Fibroblast of lung (primary cell): Measurements from ENCODE around the gene SUN3. TPM values are rescaled to one million over a fixed set of nuclear protein-coding genes. Genes with fewer than 3 reads are reported as not detected.

ENCODE experiments used
- DNase-seq, 2 donors: peaks; one replicate each; pipeline versions ENCODE4 v3.0.0 to v3.0.0-alpha.2; 2010; ENCODE audit warnings: low read depth in 2 of 2
- H2AFZ ChIP-seq: 2 replicates; pipeline ENCODE4 v1.5.1; 2012; ENCODE audit warnings: low read length, control low read depth, inconsistent platforms
- H3K27ac ChIP-seq: 2 replicates; pipeline ENCODE4 v1.5.1; 2011; ENCODE audit warnings: low read length, control low read depth; ENCODE audit not compliant: insufficient read depth
- H3K27me3 ChIP-seq: 2 replicates; pipeline ENCODE4 v1.5.1; 2011; ENCODE audit warnings: mild to moderate bottlenecking, low read length; ENCODE audit not compliant: control insufficient read depth, insufficient read depth
- H3K36me3 ChIP-seq: 2 replicates; pipeline ENCODE4 v1.5.1; 2011; ENCODE audit warnings: low read length; ENCODE audit not compliant: control insufficient read depth, insufficient read depth
- H3K4me1 ChIP-seq: 2 replicates; pipeline ENCODE4 v1.5.1; 2011; ENCODE audit warnings: low read length; ENCODE audit not compliant: control insufficient read depth, insufficient read depth; ENCODE audit errors: extremely low read depth
- H3K4me2 ChIP-seq: 2 replicates; pipeline ENCODE4 v1.5.1; 2011; ENCODE audit warnings: low read length, control low read depth; ENCODE audit not compliant: insufficient read depth; ENCODE audit errors: extremely low read depth
- H3K4me3 ChIP-seq, 4 experiments: fragments of 200-600 bp in 1 of 4; sonication (generic) in 1 of 4; replicated peaks in 1 of 4; 2 replicates each; pipeline ENCODE4 v1.5.1; 2011 to 2016; ENCODE audit warnings: low read length in 4 of 4, low read depth in 3 of 4, mild to moderate bottlenecking in 3 of 4, control low read depth in 2 of 4, inconsistent platforms in 1 of 4, mixed read lengths in 1 of 4; ENCODE audit not compliant: insufficient read depth in 1 of 4; ENCODE audit errors: control extremely low read depth in 1 of 4
- H3K79me2 ChIP-seq: 2 replicates; pipeline ENCODE4 v1.5.1; 2012; ENCODE audit warnings: mild to moderate bottlenecking, low read length, inconsistent platforms; ENCODE audit not compliant: control insufficient read depth, insufficient read depth
- H3K9ac ChIP-seq: 2 replicates; pipeline ENCODE4 v1.5.1; 2011; ENCODE audit warnings: mild to moderate bottlenecking, low read length, control low read depth; ENCODE audit not compliant: insufficient read depth
- H3K9me3 ChIP-seq: 2 replicates; pipeline ENCODE4 v1.5.1; 2012; ENCODE audit warnings: low read depth, low read length; ENCODE audit not compliant: control insufficient read depth, insufficient read depth
- H4K20me1 ChIP-seq: 2 replicates; pipeline ENCODE4 v1.5.1; 2011; ENCODE audit warnings: low read length; ENCODE audit not compliant: control insufficient read depth, insufficient read depth; ENCODE audit errors: extremely low read depth
- CTCF ChIP-seq, 2 donors: IDR thresholded peaks in 1 of 2; conservative IDR thresholded peaks in 1 of 2; 1 replicate in 1 of 2; 2 replicates in 1 of 2; pipeline ENCODE4 v1.5.1; 2011 to 2012; ENCODE audit warnings: low read length in 2 of 2, control low read depth in 1 of 2, inconsistent platforms in 1 of 2, low read depth in 1 of 2, mild to moderate bottlenecking in 1 of 2
- EZH2 ChIP-seq: IDR thresholded peaks from 2 replicates; pipeline ENCODE4 v1.5.1; 2012; ENCODE audit warnings: low read length, control low read depth, mild to moderate bottlenecking; ENCODE audit errors: missing control alignments
- polyA plus RNA-seq, 2 donors: library from polyadenylated mRNA; depleted of rRNA in 1 of 2; stranded (reverse) in 1 of 2; unstranded in 1 of 2; fragments of >200 nt; gene quantifications; 2 replicates each; pipeline ENCODE4 v1.2.1, GENCODE V29; 2011 to 2012; ENCODE audit warnings: missing spikeins in 1 of 2
- total RNA-seq: library from RNA; depleted of rRNA; stranded (reverse); fragments of >200 nt; gene quantifications from 2 replicates; pipeline ENCODE4 v1.2.1, GENCODE V29; 2014

Gene SUN3
- total and polyA plus RNA-seq, 2 donors (not counting 1 experiment from before 2014, with no cell fraction given): not detected

GRCh38 chr7:47967708-47968107 lies 61.2 kb downstream of the SUN3 start:
- DNase-seq: no peak
- Histone ChIP-seq H3K27me3 (no peaks in the 10 kb centered on the region), H2AFZ (no peak overlapping the region), H3K4me3 (no peak overlapping the region), H3K4me2 (no peak overlapping the region), H3K27ac (no peak overlapping the region), H3K36me3 (peaks cover 22% of the 10 kb centered on the region), H3K79me2 (no peaks in the 10 kb centered on the region), H3K9ac (no peak overlapping the region), H3K4me1 (no peaks in the 10 kb centered on the region), H4K20me1 (no peaks in the 10 kb centered on the region), H3K9me3 (no peaks in the 10 kb centered on the region)
- TF ChIP-seq EZH2 (no peak), CTCF (conservative IDR thresholded peaks at IDR 0.05 in 1 of 2, IDR thresholded peaks at IDR 0.05 in 1 of 2; ENCODE audit: low read depth in 1 of 2, low read length in 2 of 2) (no peak)

GRCh38 chr7:47967123-47967522 lies 61.8 kb downstream of the SUN3 start:
- H3K36me3 ChIP-seq: peaks cover 25% of the 10 kb centered on the region
- no peaks in the 10 kb centered on the region for H3K79me2 ChIP-seq
- no peak overlapping the region for H3K4me3 ChIP-seq
- no peak for DNase-seq
- H4K20me1 ChIP-seq: no peaks in the 10 kb centered on the region
- H3K4me1 ChIP-seq: no peaks in the 10 kb centered on the region
- H3K4me2 ChIP-seq: no peak overlapping the region
- TF ChIP-seq CTCF (conservative IDR thresholded peaks at IDR 0.05 in 1 of 2, IDR thresholded peaks at IDR 0.05 in 1 of 2; ENCODE audit: low read depth in 1 of 2, low read length in 2 of 2) (no peak), EZH2 (no peak)
- no peak overlapping the region for H2AFZ ChIP-seq
- H3K9me3 ChIP-seq: no peaks in the 10 kb centered on the region
- no peaks in the 10 kb centered on the region for H3K27me3 ChIP-seq
- no peak overlapping the region for H3K27ac ChIP-seq
- H3K9ac ChIP-seq: no peak overlapping the region

- H2AFZ ChIP-seq: no peak overlapping the region
- DNase-seq: no peak
- H3K9ac ChIP-seq: no peak overlapping the region
- no peaks in the 10 kb centered on the region for H3K9me3 ChIP-seq
- H4K20me1 ChIP-seq: no peaks in the 10 kb centered on the region
- H3K36me3 ChIP-seq: peaks cover 27% of the 10 kb centered on the region
- H3K4me1 ChIP-seq: no peaks in the 10 kb centered on the region
- no peaks in the 10 kb centered on the region for H3K79me2 ChIP-seq
- no peak overlapping the region for H3K4me2 ChIP-seq
- no peak overlapping the region for H3K27ac ChIP-seq
- TF ChIP-seq EZH2 (no peak), CTCF (conservative IDR thresholded peaks at IDR 0.05 in 1 of 2, IDR thresholded peaks at IDR 0.05 in 1 of 2; ENCODE audit: low read depth in 1 of 2, low read length in 2 of 2) (no peak)
- H3K4me3 ChIP-seq: no peak overlapping the region
- no peaks in the 10 kb centered on the region for H3K27me3 ChIP-seq
These were observed 63.5 kb downstream of the SUN3 start for GRCh38 chr7:47965456-47965855.
